MM.1S (cell line): ENCODE data around the gene DMRTC2.

ENCODE experiments used
- CTCF ChIP-seq: fragments of 300-600 bp; sonication (generic); IDR thresholded peaks from 2 replicates; pipeline ENCODE4 v1.5.1; 2016; ENCODE audit warnings: antibody characterized with exemption, low read length, mixed read lengths
- EZH2 ChIP-seq: fragments of 300-600 bp; sonication (generic); optimal IDR thresholded peaks from 2 replicates; pipeline ENCODE3; 2017; ENCODE audit warnings: low read depth, mild to moderate bottlenecking, antibody characterized with exemption, low read length, mixed read lengths

GRCh38 chr19:41869374-41869955 is 24.6 kb downstream of the DMRTC2 start:
- no peak for TF ChIP-seq CTCF
- no peak for TF ChIP-seq EZH2
